IMR-90 (cell line): ENCODE results near the gene FRMD6. TPM values are rescaled to one million over a fixed set of nuclear protein-coding genes. Genes with fewer than 3 reads are reported as not detected.
A peak's percentile ranks its signal among the peaks of the same experiment; 100 is the strongest.

Source experiments
- ATAC-seq: fragments of 200-7000 bp; cut with Tn5 transposase; 2 replicates; pipeline ENCODE4 v1.9.1; 2020; ENCODE audit warnings: low read depth, mild to moderate bottlenecking, moderate library complexity
- BruUV-seq: library from RNA; stranded (reverse); fragments of 400-500 nt; replicated peaks from 2 replicates; lab custom pipeline; 2021; lab: Mats Ljungman, UMichigan
- CTCF ChIA-PET: fragments of 300-600 bp; formaldehyde crosslinking; extraction: SDS; loops from one replicate; lab custom pipeline; 2021; ENCODE audit warnings: antibody characterized with exemption; lab: Yijun Ruan, JAX
- POLR2A ChIA-PET: fragments of 300-600 bp; sonication (Branson Sonifier 250); formaldehyde crosslinking; loops from one replicate; lab custom pipeline; 2022; ENCODE audit warnings: antibody characterized with exemption; ENCODE audit not compliant: unreplicated experiment; lab: Charles Lee
- DNase-seq: peaks from one replicate; pipeline ENCODE4 v3.0.0; 2013
- H2AFZ ChIP-seq: replicated peaks from 2 replicates; pipeline ENCODE3; 2013; ENCODE audit warnings: low read length, mild to moderate bottlenecking; ENCODE audit not compliant: poor library complexity
- H2AK5ac ChIP-seq: 2 replicates; pipeline ENCODE4 v1.6.1; 2013; ENCODE audit warnings: low read depth, low read length, inconsistent platforms
- H2AK9ac ChIP-seq: replicated peaks from 2 replicates; pipeline ENCODE3; 2013; ENCODE audit warnings: mild to moderate bottlenecking, low read depth, low read length, moderate library complexity; ENCODE audit not compliant: poor library complexity
- H2BK120ac ChIP-seq: 2 replicates; pipeline ENCODE4 v1.6.1; 2013; ENCODE audit warnings: low read depth, low read length, inconsistent platforms
- H2BK15ac ChIP-seq: 3 replicates; pipeline ENCODE4 v1.6.1; 2013; ENCODE audit warnings: low read depth, low read length, inconsistent platforms
- H2BK20ac ChIP-seq: 2 replicates; pipeline ENCODE4 v1.6.1; 2013; ENCODE audit warnings: low read depth, mild to moderate bottlenecking, inconsistent platforms, low read length, moderate library complexity
- H2BK5ac ChIP-seq: 2 replicates; pipeline ENCODE4 v1.6.1; 2013; ENCODE audit warnings: mild to moderate bottlenecking, low read depth, low read length, inconsistent platforms; ENCODE audit not compliant: poor library complexity, severe bottlenecking
- H3K14ac ChIP-seq: replicated peaks from 2 replicates; pipeline ENCODE4 v1.6.1; 2013; ENCODE audit warnings: low read depth, low read length, inconsistent platforms
- H3K18ac ChIP-seq: 2 replicates; pipeline ENCODE4 v1.6.1; 2013; ENCODE audit warnings: low read depth, low read length, control low read depth
- H3K23ac ChIP-seq: 2 replicates; pipeline ENCODE4 v1.6.1; 2013; ENCODE audit warnings: low read depth, low read length, inconsistent platforms
- H3K27ac ChIP-seq: 2 replicates; pipeline ENCODE4 v1.5.1; 2013; ENCODE audit warnings: mild to moderate bottlenecking, control low read depth, low read length; ENCODE audit not compliant: insufficient read depth
- H3K27me3 ChIP-seq: 2 replicates; pipeline ENCODE4 v1.6.1; 2013; ENCODE audit warnings: low read length; ENCODE audit not compliant: control insufficient read depth, insufficient read depth
- H3K36me3 ChIP-seq: 2 replicates; pipeline ENCODE4 v1.6.1; 2013; ENCODE audit warnings: low read length, mixed read lengths; ENCODE audit not compliant: control insufficient read depth, insufficient read depth
- H3K4ac ChIP-seq: 2 replicates; pipeline ENCODE4 v1.6.1; 2013; ENCODE audit warnings: low read depth, low read length, inconsistent platforms
- H3K4me1 ChIP-seq: 2 replicates; pipeline ENCODE4 v1.6.1; 2013; ENCODE audit warnings: low read length, mixed read lengths; ENCODE audit not compliant: control insufficient read depth, insufficient read depth
- H3K4me2 ChIP-seq: 2 replicates; pipeline ENCODE4 v1.6.1; 2013; ENCODE audit warnings: low read depth, mild to moderate bottlenecking, control low read depth, low read length, moderate library complexity
- H3K4me3 ChIP-seq: 2 replicates; pipeline ENCODE4 v1.5.1; 2013; ENCODE audit warnings: low read depth, mild to moderate bottlenecking, control low read depth, low read length, moderate library complexity; ENCODE audit not compliant: insufficient read depth
- H3K56ac ChIP-seq: 2 replicates; pipeline ENCODE4 v1.6.1; 2013; ENCODE audit warnings: low read length, inconsistent platforms; ENCODE audit not compliant: insufficient read depth; ENCODE audit errors: extremely low read depth
- H3K79me1 ChIP-seq, 2 experiments: 2 replicates each; pipeline ENCODE4 v1.6.1; 2013; ENCODE audit warnings: low read length in 2 of 2, inconsistent platforms in 1 of 2, low read depth in 1 of 2
- H3K9ac ChIP-seq: 2 replicates; pipeline ENCODE4 v1.6.1; 2013; ENCODE audit warnings: low read depth, low read length, control low read depth
- H3K9me1 ChIP-seq: 2 replicates; pipeline ENCODE4 v1.6.1; 2013; ENCODE audit warnings: low read length, inconsistent platforms; ENCODE audit not compliant: insufficient read depth
- H3K9me3 ChIP-seq: 2 replicates; pipeline ENCODE4 v1.6.1; 2013; ENCODE audit warnings: low read length; ENCODE audit not compliant: control insufficient read depth, insufficient read depth
- H4K20me1 ChIP-seq: 2 replicates; pipeline ENCODE4 v1.6.1; 2013; ENCODE audit warnings: low read length, inconsistent platforms; ENCODE audit not compliant: insufficient read depth
- H4K5ac ChIP-seq: 2 replicates; pipeline ENCODE4 v1.6.1; 2013; ENCODE audit warnings: mild to moderate bottlenecking, low read depth, low read length, control low read depth
- H4K8ac ChIP-seq, 2 experiments: 2 replicates each; pipeline ENCODE4 v1.6.1; 2013; ENCODE audit warnings: low read depth in 2 of 2, low read length in 2 of 2, control low read depth in 1 of 2, inconsistent platforms in 1 of 2
- H4K91ac ChIP-seq: 2 replicates; pipeline ENCODE4 v1.6.1; 2013; ENCODE audit warnings: low read depth, low read length, inconsistent platforms; ENCODE audit not compliant: insufficient read depth
- CEBPB ChIP-seq: IDR thresholded peaks from 2 replicates; pipeline ENCODE4 v1.6.1; 2012; ENCODE audit warnings: low read depth, low read length, improper control_type of control experiment
- MXI1 ChIP-seq: IDR thresholded peaks from 2 replicates; pipeline ENCODE4 v1.6.1; 2012; ENCODE audit warnings: low read depth, mild to moderate bottlenecking, low read length, moderate library complexity, borderline replicate concordance
- WGBS, 2 experiments: methylation state at CpG; one replicate each; pipeline versions ENCODE4 v1.1.5 to v1.1.7; 2013; ENCODE audit warnings: missing lambda C conversion rate in 2 of 2; ENCODE audit not compliant: insufficient read length in 1 of 2; ENCODE audit errors: extremely low coverage in 2 of 2; 5-methylcytosine and 5-hydroxymethylcytosine counted together
- dilution Hi-C: fragments of 300-500 bp; cut with HindIII; formaldehyde crosslinking; loops from one replicate; pipeline ENCODE4 v1.14.3; 2018; ENCODE audit warnings: low sequenced_read_pairs; ENCODE audit not compliant: unreplicated experiment
- in situ Hi-C: fragments of 300-500 bp; cut with MboI; formaldehyde crosslinking; loops from 3 replicates; pipeline ENCODE4 v1.14.3; 2019; ENCODE audit warnings: low sequenced_read_pairs, inconsistent platforms, mixed read lengths
- intact Hi-C: fragments of 100-400 bp; cut with micrococcal nuclease; formaldehyde crosslinking; loops from 2 replicates; pipeline ENCODE4 v1.10.0; 2022
- polyA plus RNA-seq, 3 experiments: library from polyadenylated mRNA; depleted of rRNA; stranded (reverse); fragments of >200 nt; gene quantifications; 2 replicates each; pipeline ENCODE4 v1.2.3, GENCODE V29; 2012; ENCODE audit warnings: low replicate concordance in 1 of 3
- total RNA-seq: library from RNA; depleted of rRNA; stranded (reverse); fragments of >200 nt; gene quantifications from 2 replicates; pipeline ENCODE4 v1.2.3, GENCODE V29; 2012

The FRMD6 gene
- total and polyA plus RNA-seq, 2 of the 4 experiments (the other 2 are of a cell fraction): 243 to 682 TPM

DNA sequence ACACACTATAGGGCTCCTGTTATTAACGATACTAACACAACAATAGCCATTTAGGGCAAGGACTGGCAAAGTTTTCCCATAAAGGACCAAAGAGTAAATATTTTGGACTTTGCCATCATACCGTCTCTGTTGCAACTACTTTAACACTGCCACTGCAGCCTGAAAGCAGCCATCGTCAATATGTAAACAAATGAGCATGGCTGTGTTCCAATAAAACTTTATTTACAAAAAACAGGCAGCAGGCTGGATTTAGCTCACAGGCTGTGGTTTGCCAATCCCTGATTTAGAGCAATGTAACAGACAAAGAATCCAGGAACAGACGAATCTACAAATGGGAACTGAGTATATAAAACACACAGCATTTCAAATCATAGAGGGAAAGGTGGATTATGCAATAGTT lies 84.1 kb downstream of the FRMD6 start:
- DNase-seq: no peak
- no TSS peak for BruUV-seq
- ChIA-PET POLR2A (no interaction called here), CTCF (no interaction called here)
- intact Hi-C loops: no loop called here
- peaks cover 3% of the 10 kb centered on the region; the same call in 1 of the 2 replicates for H4K20me1 ChIP-seq
- no peaks in the 10 kb centered on the region for H3K9me1 ChIP-seq
- H2AK5ac ChIP-seq: no peak overlapping the region
- no peaks in the 10 kb centered on the region; the same call in 1 of the 2 replicates for H3K27me3 ChIP-seq
- no peak overlapping the region for H3K4me2 ChIP-seq
- WGBS, 2 experiments: 80% methylated on average over 1 of the region's 4 CpGs; no CpG with 5 or more reads in 1 of the 2 experiments
- H3K9me3 ChIP-seq: no peaks in the 10 kb centered on the region; the same call in 1 of the 2 replicates
- H3K4ac ChIP-seq: no peak overlapping the region
- H3K23ac ChIP-seq: no peak overlapping the region
- dilution Hi-C loops: no loop called here
- H4K5ac ChIP-seq: no peak overlapping the region
- in situ Hi-C loops: no loop called here
- no peak for ATAC-seq
- H2AK9ac ChIP-seq: no peak overlapping the region
- no peak overlapping the region for H2BK120ac ChIP-seq
- H3K56ac ChIP-seq: no peak overlapping the region
- H2BK15ac ChIP-seq: no peak overlapping the region
- no peak overlapping the region for H3K27ac ChIP-seq
- H3K9ac ChIP-seq: no peak overlapping the region; the same call in 1 of the 2 replicates
- H3K79me1 ChIP-seq: no peaks in the 10 kb centered on the region
- no peak overlapping the region for H3K14ac ChIP-seq
- H3K4me1 ChIP-seq: no peaks in the 10 kb centered on the region
- TF ChIP-seq MXI1 (no peak), CEBPB (peak; percentile 68)
- no peak overlapping the region for H4K91ac ChIP-seq
- no peak overlapping the region for H2BK5ac ChIP-seq
- H2BK20ac ChIP-seq: no peak overlapping the region
- no peak overlapping the region for H3K18ac ChIP-seq
- no peak overlapping the region for H4K8ac ChIP-seq
- H2AFZ ChIP-seq: no peak overlapping the region
- no peak overlapping the region for H3K4me3 ChIP-seq
- H3K36me3 ChIP-seq: no peaks in the 10 kb centered on the region
